Measurements from ENCODE around the gene EVPLL.
A peak's percentile ranks its signal among the peaks of the same experiment; 100 is the strongest.
"Not testable (repeated sequence)": the region's sequence is repeated elsewhere in the genome, so short reads cannot be mapped to it uniquely, and the experiment has no call there.

Gene EVPLL

DNA sequence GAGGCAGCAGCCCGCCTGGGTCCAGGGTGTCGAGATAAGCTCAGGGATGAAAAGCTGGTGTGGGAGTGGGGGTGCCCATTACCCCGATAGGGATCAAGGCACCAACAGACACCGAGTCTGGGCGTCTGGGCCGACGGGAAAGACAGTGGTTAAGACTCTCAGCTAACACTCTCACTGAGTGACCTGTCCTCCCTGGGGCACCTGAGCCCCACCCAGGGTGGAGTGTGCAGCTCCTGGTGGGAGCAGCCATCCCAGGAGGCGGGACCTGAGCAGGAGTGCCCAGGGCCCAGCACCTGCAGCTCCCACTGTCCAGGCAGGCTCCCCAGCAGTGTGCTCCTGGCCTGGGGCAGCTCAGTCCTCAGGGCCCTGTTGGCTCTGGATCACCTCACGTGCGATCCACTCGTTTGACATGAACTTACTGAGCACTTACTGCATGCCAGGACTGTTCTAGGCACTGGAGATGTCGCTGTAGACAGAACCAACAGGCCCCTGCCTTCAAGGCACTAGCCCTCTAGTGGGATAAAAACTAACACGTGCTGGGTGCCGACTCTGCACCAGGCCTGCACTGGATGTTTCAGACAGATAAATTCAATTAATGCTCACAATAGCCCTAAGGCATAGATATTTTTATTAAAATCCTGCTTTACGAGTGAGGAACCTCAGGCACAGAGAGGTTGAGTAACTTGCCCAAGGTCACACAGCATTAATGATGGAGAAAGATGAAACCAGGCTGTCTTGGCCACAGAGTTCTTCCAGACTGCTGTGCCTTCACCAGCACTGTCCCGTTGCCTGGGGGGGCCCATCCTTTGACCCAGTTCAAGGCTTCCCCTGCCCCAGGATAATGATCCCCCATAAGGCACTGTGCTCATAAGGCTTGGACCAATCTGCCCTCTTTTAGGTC, 1.9 kb downstream of the EVPLL start:
- no peak for DNase-seq

- no peak for DNase-seq
These were observed 3.0 kb downstream of the EVPLL start for GRCh38 chr17:18380471-18381157.

DNA sequence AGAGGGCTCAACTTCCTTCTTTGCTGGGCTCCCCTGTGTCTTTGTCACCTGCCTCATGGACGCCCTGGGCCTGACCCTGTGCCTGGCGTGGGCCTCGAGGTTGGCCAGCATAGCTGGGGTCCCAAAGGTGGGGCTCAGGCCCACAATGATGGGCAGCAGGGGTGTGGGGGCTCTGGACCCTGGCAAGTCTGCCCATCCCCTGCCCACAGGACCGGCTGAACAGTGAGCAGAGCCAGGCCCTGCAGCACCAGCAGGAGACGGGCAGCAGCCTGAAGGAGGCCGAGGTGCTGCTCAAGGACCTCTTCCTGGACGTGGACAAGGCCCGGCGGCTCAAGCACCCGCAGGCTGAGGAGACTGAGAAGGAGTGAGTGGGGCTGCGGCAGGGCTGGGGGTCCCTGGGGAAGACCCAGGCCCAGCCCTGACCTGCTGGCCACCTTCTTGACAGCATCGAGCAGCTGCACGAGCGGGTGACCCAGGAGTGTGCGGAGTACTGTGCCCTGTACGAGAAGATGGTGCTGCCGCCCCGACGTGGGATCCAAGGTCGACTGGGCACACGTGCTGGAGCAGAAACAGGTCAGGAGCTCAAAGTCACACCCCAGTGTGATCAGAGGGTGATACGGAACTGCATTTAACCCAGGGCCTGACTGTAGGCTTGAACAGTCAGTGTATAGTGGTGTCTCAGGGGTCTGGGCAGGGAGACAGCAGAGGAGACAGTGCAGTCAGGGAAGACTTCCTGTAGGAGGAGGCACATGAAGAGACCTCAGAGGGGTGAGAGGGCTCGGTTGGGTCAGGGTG, 3.8 kb downstream of the EVPLL start:
- no peak for DNase-seq

DNA sequence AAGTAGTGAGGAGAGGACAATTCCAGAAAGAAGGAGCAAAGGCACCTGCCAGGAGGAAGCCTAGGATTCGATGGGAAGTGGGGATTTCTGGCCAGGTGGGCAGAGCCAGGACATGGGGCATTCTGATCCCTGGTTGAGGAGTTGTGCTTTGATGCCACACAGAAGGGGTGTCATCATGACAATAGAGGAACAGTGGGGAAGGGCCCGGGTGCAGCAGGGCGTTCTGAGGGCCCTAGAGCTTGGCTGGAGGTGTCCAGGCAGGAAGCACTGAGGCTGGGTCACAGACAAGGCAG, 4.3 kb downstream of the EVPLL start:
- DNase-seq = no peak

DNA sequence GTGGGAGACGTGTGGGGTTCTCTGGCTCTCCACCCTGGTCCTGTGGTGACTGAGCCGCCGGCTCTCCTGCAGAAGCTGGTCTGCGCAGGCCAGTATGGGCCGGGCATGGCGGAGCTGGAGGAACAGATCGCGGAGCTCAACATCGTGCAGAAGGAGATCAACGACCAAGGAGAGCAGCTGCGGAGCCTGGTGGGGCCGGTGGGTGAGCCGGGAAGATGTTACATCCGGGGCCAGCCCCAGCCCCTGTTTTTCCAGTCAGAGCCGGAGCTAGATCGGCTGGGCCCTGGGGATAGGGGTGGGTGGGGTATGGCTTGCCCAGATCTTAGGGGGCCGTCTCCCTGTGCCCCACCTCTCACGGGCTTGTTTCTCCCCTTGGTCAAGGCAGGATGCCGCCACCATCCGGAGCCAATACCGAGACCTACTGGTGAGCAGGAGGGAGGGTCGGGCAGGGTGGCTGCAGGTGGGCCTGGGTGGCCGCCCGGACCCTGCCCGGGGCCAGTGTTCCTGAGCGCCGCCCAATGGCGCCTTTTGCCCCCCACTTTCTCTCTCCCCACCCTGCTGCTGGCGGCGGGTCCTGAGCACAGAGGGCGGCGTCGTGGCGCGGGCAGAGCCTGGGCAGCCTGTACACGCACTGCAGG, 5.0 kb downstream of the EVPLL start:
- DNase-seq = no peak

GRCh38 chr17:18383079-18383481, 5.5 kb downstream of the EVPLL start:
- not testable (repeated sequence) for DNase-seq

DNA sequence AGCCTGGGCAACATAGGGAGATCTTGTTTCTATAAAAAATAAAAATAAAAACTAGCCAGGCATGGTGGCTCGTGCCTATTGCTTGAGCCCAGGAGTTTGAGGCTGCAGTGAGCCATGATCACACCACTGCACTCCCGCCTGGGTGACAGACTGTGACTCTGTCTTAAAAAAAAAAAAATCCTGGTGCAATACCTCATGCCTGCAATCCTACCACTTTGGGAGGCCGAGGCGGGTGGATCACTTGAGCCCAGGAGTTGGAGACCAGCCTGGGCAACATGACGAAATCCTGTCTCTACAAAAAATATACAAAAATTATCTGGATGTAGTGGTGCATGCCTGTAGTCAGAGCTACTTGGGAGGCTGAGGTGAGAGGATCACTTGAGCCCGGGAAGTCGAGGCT, 6.7 kb downstream of the EVPLL start:
- not testable (repeated sequence) for DNase-seq

DNA sequence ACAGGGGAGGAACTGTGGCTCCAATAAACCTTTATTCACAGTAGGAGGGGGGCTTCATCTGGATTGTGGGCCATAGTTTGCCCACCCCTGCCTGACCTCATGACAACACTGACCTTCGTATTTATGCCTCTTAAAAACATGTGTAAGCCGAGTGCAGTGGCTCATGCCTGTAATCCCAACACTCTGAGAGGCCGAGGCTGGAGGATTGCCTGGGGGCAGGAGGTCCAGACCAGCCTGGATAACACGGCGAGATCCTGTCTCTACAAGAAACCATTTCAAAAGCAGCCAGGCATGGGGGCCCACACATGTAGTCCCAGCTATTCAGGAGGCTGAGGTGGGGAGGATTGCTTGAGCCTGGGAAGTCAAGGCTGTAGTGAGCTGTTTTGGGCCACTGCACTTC, 10.0 kb downstream of the EVPLL start:
- not testable (repeated sequence) for DNase-seq

DNA sequence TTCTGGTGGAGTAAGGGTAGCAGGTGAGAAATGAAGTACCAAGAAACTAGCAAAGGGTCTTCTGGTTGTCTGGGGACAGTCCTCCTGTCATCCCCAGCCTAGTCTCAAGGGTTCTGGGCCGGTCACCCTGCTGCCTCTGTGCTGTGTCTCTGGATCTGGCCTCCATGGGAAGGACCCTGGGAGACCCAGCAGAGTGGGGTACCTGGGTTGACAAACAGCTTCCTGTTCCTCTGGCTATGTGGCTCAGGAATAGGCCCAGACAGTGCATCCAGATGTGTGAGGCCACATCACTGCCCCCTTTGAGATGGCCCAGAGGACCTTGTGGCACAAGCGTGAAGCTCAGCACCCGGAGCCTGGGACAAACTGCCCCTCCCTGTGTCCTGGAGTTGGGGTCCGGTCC, 10.7 kb downstream of the EVPLL start:
- DNase-seq = not testable (repeated sequence)

DNA sequence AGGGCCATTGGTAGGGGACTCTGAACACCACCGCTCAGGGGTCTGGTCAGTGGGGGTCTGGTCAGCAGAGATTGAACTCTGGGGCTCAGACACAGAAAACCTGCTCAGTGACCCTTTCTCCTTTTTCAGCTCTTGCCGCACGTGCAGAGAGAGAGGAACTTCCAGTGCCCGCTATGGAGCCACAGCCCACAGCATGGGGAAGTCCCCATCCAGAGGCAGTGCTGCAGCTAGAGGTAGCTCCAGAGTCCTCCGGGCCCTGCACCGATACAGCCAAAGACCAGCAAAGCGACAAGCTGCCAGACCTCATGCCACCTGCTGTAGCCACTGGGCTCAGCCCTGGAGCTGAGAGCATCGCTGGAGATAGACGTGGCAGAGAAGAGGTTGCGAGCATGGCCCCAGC, 11.2 kb downstream of the EVPLL start:
- not testable (repeated sequence) for DNase-seq

GRCh38 chr17:18401872-18402590, 24.5 kb downstream of the EVPLL start:
- DNase-seq = not testable (repeated sequence)

- DNase-seq = not testable (repeated sequence)
These were observed 25.6 kb downstream of the EVPLL start for GRCh38 chr17:18403166-18403565.

DNA sequence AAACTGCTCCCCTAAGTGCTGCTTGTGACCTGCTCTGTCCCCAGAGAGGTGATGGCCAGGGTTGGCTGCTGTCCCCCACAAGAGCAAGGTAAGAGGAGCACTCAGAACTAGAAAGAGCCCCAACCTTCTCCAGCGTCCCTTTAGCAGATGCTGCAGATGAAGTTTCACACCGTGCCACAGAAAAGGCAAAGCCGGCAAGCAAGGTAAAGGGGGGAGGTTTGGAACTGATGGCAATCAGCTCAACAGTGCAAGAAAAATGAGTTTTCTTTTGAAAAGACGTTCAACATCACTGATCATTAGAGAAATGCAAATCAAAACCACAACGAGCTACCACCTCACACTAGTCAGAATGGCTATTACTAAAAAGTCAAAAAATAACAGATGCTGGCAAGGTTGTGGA, 26.0 kb downstream of the EVPLL start:
- DNase-seq = not testable (repeated sequence)

DNA sequence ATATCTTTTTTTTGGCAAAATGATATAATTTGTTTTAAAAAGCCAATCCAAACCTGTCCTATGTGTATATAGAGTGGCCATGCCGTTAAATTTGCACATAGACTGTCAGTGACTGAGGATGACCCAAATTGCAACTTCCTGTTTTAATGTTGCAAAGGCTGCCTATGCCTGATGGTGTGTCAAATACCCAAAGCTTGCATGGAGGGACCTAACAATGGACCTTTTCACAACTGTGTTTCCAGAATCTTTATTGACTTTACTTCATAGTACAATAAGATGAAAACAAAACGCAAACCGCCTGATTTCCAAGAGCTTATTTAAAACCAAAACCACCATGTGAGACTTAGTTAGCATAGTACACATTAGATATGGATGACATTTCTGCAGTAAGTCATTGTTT, 31.3 kb downstream of the EVPLL start:
- peak in 1 of 2 donors; percentile 8 for DNase-seq

DNA sequence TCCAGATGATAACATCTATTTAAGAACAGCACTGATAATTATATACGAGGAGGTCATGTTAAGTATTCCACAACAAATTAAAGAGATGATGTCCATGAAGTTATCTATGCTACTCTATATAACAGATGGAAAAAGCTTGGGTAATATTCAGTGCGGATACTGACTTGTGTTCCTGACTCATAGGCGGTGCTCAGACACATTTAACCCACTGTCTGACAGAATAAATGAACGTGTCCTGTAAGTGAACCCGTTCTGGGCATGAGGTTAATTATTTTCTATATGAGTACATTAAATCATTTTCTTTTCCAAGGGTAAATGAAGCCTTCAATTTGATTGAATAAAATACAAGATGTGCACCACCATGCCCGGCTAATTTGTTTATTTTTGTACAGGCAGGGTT, 31.7 kb downstream of the EVPLL start:
- DNase-seq = not testable (repeated sequence)

DNA sequence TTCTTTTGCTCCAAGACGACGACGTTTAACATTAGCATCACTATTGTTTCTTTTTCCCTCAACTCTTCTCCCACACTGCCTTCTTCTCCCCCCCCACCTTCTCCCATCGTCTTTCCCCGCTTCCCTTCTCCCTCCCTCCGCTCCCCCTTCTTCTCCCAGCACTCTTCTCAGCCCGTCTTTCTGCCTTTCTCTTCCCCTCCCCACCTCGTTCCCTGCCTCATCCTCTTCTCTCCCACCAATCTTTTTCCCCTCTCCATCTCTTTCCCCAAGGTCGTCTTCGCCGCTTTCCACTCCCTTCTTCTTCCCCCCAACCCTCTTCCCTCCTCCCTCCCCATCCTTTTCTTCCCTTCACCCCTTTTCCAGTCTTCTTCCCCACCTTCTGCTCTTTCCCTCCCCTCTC, 33.2 kb downstream of the EVPLL start:
- DNase-seq = not testable (repeated sequence)

- DNase-seq = peak in 1 of 2 donors; percentile 30
These were observed 33.8 kb downstream of the EVPLL start for GRCh38 chr17:18411377-18411864.

- peak in 1 of 2 donors; percentile 46 for DNase-seq
These were observed 34.5 kb downstream of the EVPLL start for GRCh38 chr17:18412001-18412538.

GRCh38 chr17:18421521-18421920, 43.9 kb downstream of the EVPLL start:
- DNase-seq = not testable (repeated sequence)

DNA sequence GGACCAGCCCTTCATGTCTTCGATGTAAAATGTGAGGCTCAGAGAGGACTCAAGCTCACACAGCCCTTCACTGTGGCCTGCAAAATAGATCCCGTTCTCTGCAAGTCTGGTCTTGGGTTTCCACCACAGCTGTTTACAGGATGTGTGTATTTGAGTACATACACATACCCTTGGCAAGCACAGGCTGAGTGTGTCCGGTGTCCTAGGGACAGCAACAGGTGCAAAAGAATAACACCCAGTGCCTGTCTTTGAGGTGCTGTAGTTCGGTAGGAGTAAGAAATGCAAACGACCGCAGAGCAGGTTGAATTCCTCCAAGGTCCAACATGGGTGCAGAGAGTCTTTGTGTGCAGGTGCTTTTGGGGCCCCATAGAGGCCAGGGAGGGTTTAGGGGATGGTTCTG, 44.9 kb downstream of the EVPLL start:
- not testable (repeated sequence) for DNase-seq

DNA sequence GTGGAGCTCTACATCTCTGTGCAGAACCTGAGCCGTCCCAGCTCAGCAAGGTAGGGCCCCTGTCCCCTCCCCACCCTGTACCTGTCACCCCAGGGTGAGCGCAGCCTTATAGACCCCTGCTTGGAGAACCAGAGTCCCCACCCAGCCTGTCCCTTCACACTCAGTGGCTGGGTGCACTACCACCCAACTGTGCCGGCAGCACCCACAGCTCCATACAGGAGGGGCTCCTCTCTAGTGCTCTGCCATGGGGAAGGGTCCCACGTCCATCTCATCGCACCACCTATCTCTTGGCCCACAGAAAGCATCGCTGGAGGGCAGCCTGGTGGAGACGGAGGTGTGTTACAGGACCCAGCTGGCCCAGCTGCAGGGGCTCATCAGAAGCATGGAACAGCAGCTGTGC, 45.4 kb downstream of the EVPLL start:
- not testable (repeated sequence) for DNase-seq

- not testable (repeated sequence) for DNase-seq
These were observed 48.0 kb downstream of the EVPLL start for GRCh38 chr17:18425593-18425992.

Measured in CD4-positive, alpha-beta T cell treated with Interleukin-4 for 1 hour (primary cell).